Measurements from ENCODE around the gene DRP2. TPM values are rescaled to one million over a fixed set of nuclear protein-coding genes. Genes with fewer than 3 reads are reported as not detected.
"Not testable (repeated sequence)": the region's sequence is repeated elsewhere in the genome, so short reads cannot be mapped to it uniquely, and the experiment has no call there.

Gene DRP2
- polyA plus RNA-seq (2011; rRNA removed) (0.12 and 0.13 TPM in 2 replicates), polyA minus RNA-seq (2011; rRNA and poly(A)+ RNA removed) (0.14 and 0.21 TPM in 2 replicates)

GRCh38 chrX:101219116-101219863 is at the start of gene DRP2:
TSS of gene DRP2 (plus strand) at chrX:101219786. CDS start at chrX:101231648, 11,862 bp downstream.
- Histone ChIP-seq H3K4me3 (ENCODE audit: low read depth, low read length) (no peak within 1 kb of the TSS), H3K36me3 (ENCODE audit: control insufficient read depth, insufficient read depth, low read length) (no peaks in the 10 kb centered on the region), H3K27me3 (ENCODE audit: control insufficient read depth, insufficient read depth, low read length) (no peaks in the 10 kb centered on the region)
- TF ChIP-seq CTCF (IDR thresholded peaks at IDR 0.05; ENCODE audit: insufficient read depth, low read depth, low read length), result no peak
- ChIA-PET CTCF (interaction anchor here (1.1 kb wide), 1 partner anchor 69 kb away, joined by 3 read pairs; no protein-coding TSS in a partner anchor), POLR2A (no interaction called here)
- DNase-seq (ENCODE audit: low read depth), result no peak

- no peaks in the 10 kb centered on the region for H3K27me3 ChIP-seq (ENCODE audit: control insufficient read depth, insufficient read depth, low read length)
- ChIA-PET POLR2A (no interaction called here), CTCF (no interaction called here)
- H3K4me3 ChIP-seq (ENCODE audit: low read depth, low read length), result no peak overlapping the region
- TF ChIP-seq CTCF (IDR thresholded peaks at IDR 0.05; ENCODE audit: insufficient read depth, low read depth, low read length), result no peak
- no peak for DNase-seq (ENCODE audit: low read depth)
- no peaks in the 10 kb centered on the region for H3K36me3 ChIP-seq (ENCODE audit: control insufficient read depth, insufficient read depth, low read length)
These were observed 47.6 kb upstream of the DRP2 start for GRCh38 chrX:101171883-101172400.

- CTCF ChIA-PET, result no interaction called here
- Histone ChIP-seq H3K36me3 (ENCODE audit: control insufficient read depth, insufficient read depth, low read length) (no peaks in the 10 kb centered on the region), H3K27me3 (ENCODE audit: control insufficient read depth, insufficient read depth, low read length) (no peaks in the 10 kb centered on the region), H3K4me3 (ENCODE audit: low read depth, low read length) (no peak overlapping the region)
- POLR2A ChIA-PET, result no interaction called here
- TF ChIP-seq CTCF (IDR thresholded peaks at IDR 0.05; ENCODE audit: insufficient read depth, low read depth, low read length), result no peak
- no peak for DNase-seq (ENCODE audit: low read depth)
These were observed 43.1 kb upstream of the DRP2 start for GRCh38 chrX:101176439-101176838.

GRCh38 chrX:101184876-101185275 is 34.7 kb upstream of the DRP2 start:
- DNase-seq (ENCODE audit: low read depth); H3K36me3 ChIP-seq (ENCODE audit: control insufficient read depth, insufficient read depth, low read length); POLR2A ChIA-PET; H3K27me3 ChIP-seq (ENCODE audit: control insufficient read depth, insufficient read depth, low read length); H3K4me3 ChIP-seq (ENCODE audit: low read depth, low read length): not testable (repeated sequence)
- CTCF ChIA-PET, result interaction anchor here (1.0 kb wide), 1 partner anchor 16 kb away, joined by 3 read pairs; no protein-coding TSS in a partner anchor

GRCh38 chrX:101187961-101188360 is 31.6 kb upstream of the DRP2 start:
- H3K27me3 ChIP-seq (ENCODE audit: control insufficient read depth, insufficient read depth, low read length); CTCF ChIA-PET; DNase-seq (ENCODE audit: low read depth); POLR2A ChIA-PET; H3K4me3 ChIP-seq (ENCODE audit: low read depth, low read length); H3K36me3 ChIP-seq (ENCODE audit: control insufficient read depth, insufficient read depth, low read length): not testable (repeated sequence)

- ChIA-PET POLR2A (no interaction called here), CTCF (interaction anchor here (1.2 kb wide), 1 partner anchor 14 kb away, joined by 4 read pairs; no protein-coding TSS in a partner anchor)
- Histone ChIP-seq H3K36me3 (ENCODE audit: control insufficient read depth, insufficient read depth, low read length) (no peaks in the 10 kb centered on the region), H3K4me3 (ENCODE audit: low read depth, low read length) (no peak overlapping the region), H3K27me3 (ENCODE audit: control insufficient read depth, insufficient read depth, low read length) (no peaks in the 10 kb centered on the region)
- TF ChIP-seq CTCF (IDR thresholded peaks at IDR 0.05; ENCODE audit: insufficient read depth, low read depth, low read length), result no peak
- DNase-seq (ENCODE audit: low read depth), result no peak
These were observed 28.9 kb upstream of the DRP2 start for GRCh38 chrX:101190736-101191135.
